Choroid plexus epithelial cell (primary cell): ENCODE measurements around the gene CACNA1I.
A peak's percentile ranks its signal among the peaks of the same experiment; 100 is the strongest.

Source experiments
- DNase-seq: peaks from one replicate; pipeline ENCODE4 v3.0.0-alpha.2; 2010; ENCODE audit warnings: low read depth
- H3K4me3 ChIP-seq: 2 replicates; pipeline ENCODE4 v1.5.1; 2011; ENCODE audit warnings: low read depth, mild to moderate bottlenecking, control low read depth, low read length, moderate library complexity
- CTCF ChIP-seq: conservative IDR thresholded peaks from 2 replicates; pipeline ENCODE4 v1.5.1; 2011; ENCODE audit warnings: low read depth, mild to moderate bottlenecking, control low read depth, inconsistent platforms, low read length, moderate library complexity

The CACNA1I gene

DNA sequence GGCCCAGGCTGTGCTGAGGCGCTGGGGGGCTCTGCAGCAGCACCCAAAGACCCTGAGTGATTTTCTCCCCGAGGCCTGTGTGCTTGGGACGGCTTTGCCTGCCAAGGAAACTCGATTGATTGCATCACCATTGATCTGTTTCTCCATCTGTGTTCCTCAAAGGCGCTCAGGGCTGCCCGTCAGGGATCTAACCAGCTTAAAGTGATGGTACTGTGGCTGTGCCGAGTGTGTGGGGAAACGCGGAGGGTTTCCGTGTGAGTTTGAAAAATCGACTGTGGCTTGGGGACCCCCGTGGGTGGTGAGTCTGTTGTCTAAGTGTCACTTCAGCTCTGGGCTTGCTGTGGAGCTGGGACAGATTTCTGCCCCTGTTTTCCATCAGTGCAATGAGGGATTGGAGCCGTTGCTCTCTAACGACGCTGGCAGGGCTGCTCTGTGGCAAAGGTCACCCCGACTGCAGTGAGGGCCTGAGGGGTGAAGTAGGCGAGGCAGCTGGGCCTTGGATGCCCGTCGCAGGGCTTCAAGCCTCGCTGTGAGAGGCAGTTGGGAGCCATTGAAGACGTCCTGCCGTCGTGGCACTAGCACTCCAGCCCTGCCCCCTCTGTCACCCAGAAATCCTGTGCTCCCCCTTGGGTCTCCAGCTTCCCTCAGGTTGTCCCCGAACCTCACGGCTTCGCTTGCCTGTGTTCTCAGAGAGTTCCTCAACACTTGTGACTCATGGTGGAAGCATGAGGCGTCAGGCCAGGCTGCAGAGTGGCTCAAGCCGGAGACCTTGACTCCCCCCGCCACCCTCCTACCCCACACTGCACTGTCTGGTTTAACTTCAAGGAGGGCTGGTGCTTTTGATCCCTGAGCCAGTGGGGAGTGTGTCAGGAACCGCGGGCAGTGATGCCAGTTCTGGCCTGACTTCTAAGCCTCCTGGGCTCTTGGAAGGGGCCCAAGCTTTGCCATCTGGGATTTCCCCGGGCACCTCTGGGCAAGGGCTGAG lies 21.8 kb downstream of the CACNA1I start:
- peak; percentile 80 for DNase-seq
- H3K4me3 ChIP-seq: no peak overlapping the region
- TF ChIP-seq CTCF: no peak

GRCh38 chr22:39593066-39593930 lies 22.7 kb downstream of the CACNA1I start:
- DNase-seq: peak; percentile 18
- no peak overlapping the region for H3K4me3 ChIP-seq
- TF ChIP-seq CTCF: no peak

DNA sequence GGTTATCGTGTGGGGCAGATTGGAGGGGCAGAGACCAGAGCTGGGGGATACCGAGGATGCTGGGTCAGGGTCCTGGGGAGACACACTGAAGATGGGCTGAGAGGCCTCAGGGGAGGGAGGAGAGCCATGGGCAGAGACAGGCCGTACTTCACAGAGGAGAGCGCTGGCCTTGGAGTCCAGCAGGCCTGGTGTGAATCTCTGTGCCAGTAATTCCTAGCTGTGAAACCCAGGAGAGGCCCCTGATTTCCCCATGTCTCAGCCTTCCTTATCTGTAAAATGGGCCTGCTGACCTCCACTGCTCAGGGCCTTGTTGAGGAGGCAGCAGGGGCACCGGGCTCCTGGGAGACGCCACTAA lies 23.4 kb downstream of the CACNA1I start:
- no peak overlapping the region for H3K4me3 ChIP-seq
- TF ChIP-seq CTCF: no peak
- DNase-seq: no peak

GRCh38 chr22:39594411-39594810 lies 23.9 kb downstream of the CACNA1I start:
- DNase-seq: no peak
- H3K4me3 ChIP-seq: no peak overlapping the region
- TF ChIP-seq CTCF: no peak

- no peak for DNase-seq
- no peak overlapping the region for H3K4me3 ChIP-seq
- TF ChIP-seq CTCF: no peak
Observed at GRCh38 chr22:39595622-39596172, 25.1 kb downstream of the CACNA1I start.

DNA sequence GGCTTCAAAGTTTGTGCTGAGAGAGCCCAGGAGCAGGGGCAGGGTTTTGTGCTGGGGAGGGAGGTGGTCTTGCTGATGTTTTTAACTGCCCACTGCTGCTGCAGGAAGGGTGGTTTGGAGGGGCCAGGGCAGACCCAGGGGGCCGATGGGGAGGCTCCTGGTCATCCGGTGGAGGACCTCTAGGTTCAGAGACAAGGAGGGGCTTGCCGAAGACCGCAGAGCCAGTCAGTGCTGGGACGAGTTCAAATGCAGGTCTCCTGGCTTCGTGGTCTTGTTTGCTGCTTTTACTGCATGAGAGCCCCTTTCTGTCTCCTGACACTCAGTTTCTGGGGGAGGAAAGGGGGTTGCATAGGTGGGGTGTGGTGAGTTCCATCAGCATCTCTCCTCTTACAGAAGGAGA lies 26.0 kb downstream of the CACNA1I start:
- no peak for DNase-seq
- no peak overlapping the region for H3K4me3 ChIP-seq
- TF ChIP-seq CTCF: no peak
